Stimulated activated CD4-positive, alpha-beta T cell treated with anti-CD3 and anti-CD28 coated beads, Interleukin-12 subunit alpha, Interleukin-12 subunit beta, amount 100 ng/mL, for 4 hours (primary cell): ENCODE data around the gene NUDC.
A peak's percentile ranks its signal among the peaks of the same experiment; 100 is the strongest.
"Not testable (repeated sequence)": the region's sequence is repeated elsewhere in the genome, so short reads cannot be mapped to it uniquely, and the experiment has no call there.

Experiments used
- DNase-seq: peaks from one replicate; pipeline ENCODE4 v3.0.0-alpha.2; 2020

The NUDC gene

DNA sequence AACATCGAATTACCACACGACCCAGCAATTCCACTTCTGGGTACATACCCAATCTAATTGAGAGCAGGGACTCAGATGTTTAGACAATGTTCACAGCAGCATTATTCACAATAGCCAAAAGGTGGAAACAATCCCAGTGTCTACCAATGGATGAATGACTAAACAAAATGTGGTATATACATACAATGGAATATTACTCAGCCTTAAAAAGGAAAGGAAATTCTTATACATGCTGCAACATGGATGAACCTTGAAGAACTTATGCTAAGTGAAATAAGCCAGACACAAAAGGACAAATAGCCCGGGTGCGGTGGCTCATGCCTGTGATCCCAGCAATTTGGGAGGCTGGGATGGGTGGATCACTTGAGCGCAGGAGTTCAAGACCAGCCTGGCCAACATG lies 31.8 kb downstream of the NUDC start:
- no peak for DNase-seq

DNA sequence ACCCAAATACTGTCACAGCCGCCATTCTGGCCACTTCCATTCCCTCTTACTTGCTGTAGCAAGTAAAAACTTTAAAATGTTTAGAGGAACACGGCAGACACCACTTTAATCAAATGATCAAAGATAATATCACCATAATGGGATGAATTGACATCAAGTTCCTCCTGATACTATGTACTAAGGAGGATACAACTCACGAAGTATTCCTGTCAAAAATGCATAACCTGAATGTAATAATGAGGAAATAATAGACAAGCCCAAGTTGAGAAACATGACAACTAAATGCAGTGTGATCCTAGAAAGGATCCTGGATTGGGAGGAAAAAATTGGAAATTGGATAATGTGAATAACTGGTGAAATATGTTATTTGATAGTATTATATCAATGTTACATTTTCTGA lies 34.8 kb downstream of the NUDC start:
- DNase-seq: no peak

DNA sequence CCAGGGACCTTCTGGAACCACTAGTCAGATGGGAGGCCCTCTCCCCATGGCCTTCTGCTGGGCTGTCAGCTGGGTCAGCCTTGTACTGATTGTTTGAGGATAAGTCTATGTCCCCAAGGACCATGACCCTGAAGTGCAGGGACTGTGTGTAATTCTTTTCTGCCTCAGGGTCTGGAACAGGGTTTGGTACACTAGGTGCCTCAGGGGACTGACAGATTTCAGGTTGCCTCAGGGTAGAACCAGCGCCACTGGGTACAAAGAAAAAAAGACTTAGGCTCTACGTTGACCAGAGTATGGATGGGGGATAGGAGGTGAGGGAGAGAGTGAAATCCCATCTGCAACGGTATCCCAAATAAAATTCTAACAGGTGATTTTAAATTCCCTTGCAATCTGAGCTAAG lies 35.8 kb downstream of the NUDC start:
- no peak for DNase-seq

DNA sequence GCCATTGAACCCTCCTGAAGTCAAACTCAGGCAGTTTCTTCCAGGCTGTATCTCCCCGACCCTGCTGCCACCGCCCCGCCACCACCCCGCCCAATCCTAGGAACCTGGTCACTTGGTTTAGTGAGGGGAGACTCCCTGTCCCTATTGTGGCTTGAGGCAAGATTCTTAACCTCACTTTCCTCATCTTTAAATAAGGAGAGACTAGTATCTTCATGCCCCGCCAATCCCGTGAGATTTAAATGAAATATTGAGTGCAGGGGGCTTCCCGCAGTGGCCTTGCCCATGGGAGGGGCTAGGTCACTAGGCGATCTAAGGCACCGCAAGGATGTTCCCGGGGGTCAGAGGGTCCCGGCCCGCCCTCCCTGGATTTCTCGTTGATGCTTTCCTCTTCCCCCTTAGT lies 37.7 kb downstream of the NUDC start:
- DNase-seq: no peak

DNA sequence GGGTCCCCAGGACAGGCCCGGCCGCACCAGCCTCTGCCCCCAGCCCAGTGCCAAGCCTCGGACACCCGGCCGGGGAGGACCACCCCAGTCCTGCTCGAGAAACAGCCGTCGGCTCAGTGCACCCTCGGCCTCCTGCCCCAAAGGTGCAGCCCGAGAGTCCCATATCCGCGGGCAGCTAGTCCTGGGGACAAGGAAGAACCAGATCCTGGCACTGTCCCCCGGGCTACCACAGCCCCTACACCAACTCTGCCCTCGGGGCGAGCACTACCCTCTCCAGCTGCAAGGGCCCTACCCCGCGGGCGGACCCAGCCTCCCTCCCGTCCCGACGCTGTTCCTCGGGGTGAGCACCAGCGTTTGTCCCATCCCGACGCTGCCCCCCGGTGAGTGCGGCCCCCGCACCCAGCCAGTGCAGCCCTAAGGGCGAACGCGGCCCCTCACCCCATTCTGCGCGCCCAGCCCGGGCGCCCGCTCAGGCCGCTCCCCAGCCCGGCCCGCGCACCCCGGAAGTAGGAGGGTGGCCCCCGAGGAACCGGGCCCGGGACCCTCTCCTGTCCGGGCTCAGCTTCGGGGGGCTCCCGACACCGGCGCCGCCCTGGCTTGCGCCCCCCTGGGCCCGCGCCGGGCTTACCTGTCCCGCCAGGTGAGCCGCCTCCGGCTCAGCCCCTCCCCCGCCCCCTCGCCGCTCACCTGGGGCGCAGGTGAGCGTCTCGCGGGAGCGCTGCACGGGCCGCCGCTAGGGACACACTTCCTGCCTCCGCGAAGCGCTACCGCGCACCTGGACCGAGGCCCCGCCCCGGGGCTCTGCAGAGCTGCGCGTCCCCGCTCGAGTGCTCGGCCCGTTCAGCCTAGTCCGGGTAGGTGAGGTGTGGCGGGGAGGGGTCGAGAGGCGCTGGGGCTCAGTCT lies 38.4 kb downstream of the NUDC start, which contains the start of gene KDF1:
Gene KDF1, minus strand, starts transcription at position 747 of the 903 bp plus-strand sequence. CDS start 8,088 bp downstream, outside the sequence.
- peak; percentile 35 for DNase-seq

DNA sequence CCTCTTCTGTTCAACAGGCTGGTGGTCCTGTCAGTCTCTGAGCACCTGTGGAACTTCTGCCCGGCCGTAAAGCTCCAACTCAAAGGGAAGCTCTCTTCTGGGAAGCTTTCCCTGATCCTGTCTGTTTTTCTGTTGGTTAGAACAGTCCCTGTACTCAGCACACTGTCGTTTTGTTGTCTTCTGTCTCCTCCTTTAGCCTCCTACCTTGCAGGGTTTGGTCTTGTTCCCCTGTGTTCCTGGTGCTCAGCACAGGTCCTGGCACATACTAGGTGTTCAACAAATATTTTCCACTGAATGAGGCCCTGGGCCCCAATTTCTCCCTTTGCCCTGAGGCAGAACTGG lies 39.1 kb downstream of the NUDC start:
- no peak for DNase-seq

DNA sequence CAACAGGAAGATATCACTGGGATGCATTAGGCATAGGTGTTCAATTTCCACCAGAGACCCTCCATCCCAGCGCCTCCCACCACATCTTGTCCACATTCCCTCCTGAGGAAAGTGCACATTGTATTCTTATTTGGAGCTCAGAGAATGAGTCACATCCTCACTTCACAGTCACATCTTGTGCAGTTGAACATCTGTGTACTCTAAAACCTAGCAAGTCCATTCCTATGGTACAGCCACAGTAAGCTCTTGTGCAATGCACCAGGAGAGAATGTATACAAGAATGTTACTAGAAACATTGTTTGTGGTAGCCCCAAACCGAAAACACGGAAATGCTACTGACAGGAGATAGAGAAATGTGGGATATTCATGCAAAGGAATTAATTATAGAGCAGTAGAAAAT lies 40.3 kb downstream of the NUDC start:
- no peak for DNase-seq

DNA sequence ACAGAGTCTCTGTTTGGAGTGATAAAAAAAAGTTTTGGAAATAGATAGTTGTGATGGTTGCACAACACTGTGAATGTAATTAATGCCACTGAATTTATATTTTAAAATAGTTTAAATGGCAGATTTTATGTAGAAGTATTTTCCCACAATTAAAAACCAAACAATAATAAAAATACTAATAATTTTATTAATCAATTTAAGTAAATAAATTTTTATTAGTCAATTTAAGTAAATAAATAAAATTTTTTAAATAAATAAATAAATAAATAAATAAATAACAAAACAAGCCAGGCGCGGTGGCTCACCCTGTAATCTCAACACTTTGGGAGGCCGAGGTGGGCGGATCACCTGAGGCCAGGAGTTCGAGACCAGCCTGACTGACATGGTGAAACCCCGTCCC lies 43.7 kb downstream of the NUDC start:
- no peak for DNase-seq

DNA sequence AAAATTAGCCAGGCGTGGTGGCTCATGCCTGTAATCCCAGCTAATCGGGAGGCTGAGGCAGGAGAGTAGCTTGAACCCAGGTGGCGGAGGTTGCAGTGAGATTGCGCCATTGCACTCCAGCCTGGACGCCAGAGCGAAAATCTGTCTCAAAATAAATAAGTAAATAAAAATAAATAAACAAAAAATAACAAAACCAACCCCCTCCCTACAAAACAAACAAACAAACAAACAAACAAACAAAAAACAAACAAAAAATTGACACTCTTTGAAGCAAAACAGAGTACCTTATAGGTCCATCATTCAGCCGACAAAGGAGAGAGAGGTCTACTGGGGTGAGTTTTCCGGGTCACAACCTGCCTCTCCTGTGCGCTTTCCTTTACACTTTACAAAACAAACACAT lies 44.1 kb downstream of the NUDC start:
- no peak for DNase-seq

DNA sequence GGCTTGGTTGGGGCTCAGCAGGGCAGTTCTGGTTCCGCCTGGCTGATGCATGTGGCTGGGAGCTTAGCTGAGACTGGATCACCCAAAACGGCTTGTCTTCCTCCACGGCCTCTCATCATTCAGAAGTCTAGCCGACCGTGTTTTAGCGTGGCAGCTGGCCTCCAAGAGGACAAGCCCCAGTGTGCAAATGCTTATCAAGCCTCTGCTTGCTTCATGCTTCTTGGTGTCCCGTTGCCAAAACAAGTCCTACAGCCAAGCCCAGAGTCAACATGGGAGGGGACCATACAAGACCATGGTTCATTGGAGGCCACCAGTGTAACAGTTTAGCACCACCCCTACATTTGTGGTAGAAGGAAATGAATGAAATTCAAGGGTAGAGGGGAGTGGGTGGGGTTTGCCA lies 49.3 kb downstream of the NUDC start:
- DNase-seq: no peak

DNA sequence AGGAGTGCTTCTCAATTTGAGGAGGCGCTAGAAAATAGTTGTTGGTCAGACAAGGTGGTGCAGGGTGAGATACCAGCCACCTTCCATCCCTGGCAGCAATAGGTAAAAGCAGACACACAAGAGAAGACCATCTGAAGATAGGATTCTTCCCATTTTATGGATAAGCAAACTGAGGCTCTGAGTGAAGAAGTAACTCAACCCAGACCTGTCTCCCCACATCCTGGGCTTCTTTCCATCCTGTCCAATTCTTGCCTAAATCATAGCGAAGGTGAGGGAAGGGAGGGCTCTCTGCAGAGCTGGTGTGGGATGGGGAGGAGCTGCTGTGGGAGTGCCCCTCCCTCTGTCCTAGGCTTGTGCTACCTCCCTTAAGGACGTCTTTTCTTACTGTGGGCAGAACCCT lies 50.0 kb downstream of the NUDC start:
- no peak for DNase-seq

DNA sequence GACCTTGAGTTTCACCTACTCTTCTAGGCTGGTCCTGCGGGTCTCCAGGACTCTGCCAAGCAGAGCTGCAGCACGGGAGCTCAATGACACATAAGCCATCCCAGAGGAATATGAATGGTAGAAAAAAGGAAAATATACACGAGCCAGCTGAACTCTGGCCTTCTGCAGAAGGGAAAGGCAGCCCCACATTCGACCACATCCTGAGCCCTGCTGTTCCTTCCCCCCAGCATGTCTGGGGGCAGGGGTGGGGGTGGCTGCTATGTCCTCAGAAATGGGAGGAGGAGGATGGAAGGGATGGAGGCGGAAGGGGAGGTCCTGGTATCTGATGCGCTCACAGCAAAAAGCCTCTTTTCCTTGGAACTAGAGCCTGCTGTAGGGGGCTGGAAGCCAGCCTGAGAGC lies 50.8 kb downstream of the NUDC start:
- no peak for DNase-seq

DNA sequence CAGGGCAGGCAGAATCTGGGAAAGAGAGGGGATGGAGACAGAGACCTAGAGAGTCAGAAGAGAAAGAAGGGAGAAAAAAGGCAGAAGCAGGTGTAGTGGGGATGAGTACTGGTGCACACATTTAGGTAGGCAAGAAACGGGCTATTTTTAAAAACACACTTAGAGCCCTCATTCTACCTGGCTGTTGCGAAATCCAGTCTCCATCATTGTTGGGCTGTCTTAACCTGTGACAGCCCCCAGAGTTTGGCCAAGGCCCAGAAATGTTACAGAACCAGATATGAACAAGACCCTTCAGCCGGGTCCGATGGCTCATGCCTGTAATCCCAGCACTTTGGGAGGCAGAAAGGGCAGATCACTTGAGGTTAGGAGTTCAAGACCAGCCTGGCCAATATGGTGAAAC lies 51.3 kb downstream of the NUDC start:
- DNase-seq: no peak

DNA sequence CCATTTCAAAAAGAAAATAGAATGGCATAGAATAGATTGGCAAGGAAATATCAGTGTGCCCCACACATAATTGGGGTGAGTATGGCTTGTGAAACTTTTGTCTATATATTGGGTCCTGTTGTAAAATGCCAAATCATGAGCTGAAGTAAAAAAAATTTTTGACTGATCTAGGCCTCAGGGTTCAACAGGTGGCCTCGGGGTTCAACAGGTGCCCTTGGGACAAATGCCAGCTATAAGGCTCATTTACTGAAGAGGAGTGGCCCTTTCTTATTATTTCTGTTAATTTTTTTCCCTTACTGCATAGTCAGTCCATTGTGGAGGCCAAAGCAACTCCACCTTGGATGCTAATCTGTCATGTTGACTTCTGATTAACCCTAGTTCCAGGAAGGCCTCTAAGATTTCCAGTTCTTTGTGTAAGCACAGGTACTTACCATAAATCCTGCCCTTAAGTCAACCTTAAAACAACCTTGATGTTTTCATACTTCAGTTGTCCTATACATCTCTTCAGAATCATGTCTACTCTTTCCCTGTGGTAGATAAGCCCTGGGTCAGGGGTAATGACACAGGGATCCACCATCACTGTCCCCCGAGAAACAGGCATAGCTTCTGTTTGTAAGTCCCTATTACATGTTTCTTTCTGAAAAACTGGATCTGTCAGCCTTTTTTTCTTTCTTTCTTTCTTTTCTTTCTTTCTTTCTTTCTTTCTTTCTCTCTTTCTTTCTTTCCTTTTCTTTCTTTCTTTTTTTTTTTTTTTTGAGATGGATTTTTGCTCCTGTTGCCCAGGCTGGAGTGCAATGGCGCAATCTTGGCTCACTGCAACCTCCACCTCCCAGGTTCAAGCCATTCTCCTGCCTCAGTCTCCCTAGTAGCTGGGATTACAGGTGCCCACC lies 55.3 kb downstream of the NUDC start:
- DNase-seq: no peak

DNA sequence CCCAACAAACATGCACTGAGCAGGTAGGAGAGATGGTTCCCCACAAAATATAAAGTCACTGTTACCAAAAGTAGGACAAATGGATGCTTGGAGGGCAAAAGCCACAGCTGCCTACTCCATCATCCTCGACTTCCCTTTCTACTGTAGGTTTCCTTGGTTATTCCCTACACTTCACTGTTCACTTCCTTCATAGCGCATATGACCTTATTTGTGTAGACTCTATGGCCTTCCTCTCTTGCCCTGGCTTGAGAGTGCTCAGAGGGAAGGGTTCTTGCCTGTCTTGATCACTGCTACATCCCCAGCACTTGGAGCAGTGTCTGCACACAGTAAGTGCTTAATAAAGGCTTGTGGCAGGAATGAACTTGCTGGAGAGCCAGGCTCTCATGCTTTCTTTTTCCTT lies 57.4 kb downstream of the NUDC start:
- no peak for DNase-seq

DNA sequence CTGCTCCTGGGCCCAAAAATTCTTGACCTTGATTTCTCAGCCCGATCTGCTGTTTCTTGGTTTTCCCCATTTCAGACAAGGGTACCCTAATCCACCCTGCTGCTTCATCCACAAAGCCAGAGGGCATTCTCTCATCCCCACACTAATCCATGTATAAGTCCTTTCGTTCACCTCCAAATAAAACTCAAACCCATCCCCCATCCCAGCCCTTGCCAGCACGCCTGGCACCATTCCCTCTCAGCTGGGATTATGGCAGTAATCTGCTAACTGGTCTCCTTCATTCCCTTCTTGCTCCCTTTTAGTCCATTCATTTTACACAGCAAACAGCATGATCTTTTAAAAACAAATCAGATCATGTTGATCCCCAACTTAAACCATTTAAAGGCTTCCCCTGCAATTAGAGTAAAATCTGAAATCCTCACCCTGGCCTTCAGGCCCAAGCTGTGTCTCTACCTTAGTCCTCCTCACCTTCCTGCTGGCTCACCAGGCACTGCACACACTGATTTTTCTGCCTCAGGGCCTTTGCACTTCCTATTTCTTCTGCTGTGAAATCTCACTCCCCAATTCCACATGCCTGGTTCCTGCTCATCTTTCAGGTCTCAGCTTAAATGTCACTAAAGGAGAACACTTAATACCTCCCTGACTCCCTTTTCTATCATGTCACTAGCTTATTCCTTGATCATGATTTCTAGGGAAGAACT lies 59.8 kb downstream of the NUDC start:
- no peak for DNase-seq

DNA sequence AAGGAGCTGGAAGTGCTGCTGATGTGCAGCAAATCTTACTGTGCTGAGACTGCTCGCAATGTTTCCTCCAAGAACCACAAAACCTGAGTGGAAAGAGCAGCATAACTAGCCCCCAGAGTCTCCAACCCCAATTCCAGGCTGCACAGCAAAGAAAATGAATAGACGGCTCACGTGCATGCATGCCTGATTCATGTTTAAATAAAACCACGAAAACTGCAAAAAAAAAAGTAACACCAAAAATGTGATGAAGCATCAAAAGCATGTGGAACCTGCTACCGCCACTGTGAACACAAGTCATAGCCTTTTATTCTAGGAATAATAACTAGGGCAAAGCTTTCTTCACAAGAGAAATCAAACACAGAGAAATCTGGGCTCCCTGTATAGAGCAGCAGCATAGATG lies 62.3 kb downstream of the NUDC start:
- DNase-seq: no peak

DNA sequence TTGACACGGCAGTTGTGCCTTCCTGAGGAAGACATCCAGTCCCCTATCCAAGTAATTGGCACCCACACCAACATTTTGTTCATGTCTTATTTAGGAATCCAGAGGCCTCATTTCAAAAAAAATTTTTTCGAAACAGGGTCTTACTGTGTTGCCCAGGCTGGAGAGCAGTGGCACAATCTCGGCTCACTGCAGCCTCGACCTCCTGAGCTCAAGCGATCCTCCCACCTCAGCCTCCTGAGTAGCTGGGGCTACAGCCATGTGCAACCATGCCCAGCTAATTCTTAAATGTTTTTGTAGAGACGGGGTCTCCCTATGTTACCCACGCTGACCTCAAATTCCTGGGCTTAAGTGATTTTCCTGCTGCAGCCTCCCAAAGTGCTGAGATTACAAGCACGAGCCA lies 62.7 kb downstream of the NUDC start:
- no peak for DNase-seq

DNA sequence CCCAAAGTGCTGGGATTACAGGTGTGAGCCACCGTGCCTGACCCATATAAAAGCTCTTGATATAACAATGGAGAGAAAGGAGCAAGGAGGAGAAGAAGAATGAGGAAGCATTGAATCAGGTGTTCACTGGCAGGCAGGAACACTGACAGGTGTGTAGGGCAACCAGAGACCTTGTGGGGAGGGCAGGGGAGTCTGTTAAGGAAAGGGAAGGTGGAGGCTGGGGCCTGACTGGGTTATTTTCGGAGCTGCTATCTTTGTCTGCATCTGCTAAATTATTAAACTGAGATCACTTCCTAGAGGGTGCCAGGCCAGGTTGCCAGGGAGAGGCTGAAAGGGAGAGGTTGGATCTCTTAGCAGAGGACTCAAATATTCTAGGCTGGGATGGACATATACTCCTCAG lies 65.1 kb downstream of the NUDC start:
- no peak for DNase-seq

DNA sequence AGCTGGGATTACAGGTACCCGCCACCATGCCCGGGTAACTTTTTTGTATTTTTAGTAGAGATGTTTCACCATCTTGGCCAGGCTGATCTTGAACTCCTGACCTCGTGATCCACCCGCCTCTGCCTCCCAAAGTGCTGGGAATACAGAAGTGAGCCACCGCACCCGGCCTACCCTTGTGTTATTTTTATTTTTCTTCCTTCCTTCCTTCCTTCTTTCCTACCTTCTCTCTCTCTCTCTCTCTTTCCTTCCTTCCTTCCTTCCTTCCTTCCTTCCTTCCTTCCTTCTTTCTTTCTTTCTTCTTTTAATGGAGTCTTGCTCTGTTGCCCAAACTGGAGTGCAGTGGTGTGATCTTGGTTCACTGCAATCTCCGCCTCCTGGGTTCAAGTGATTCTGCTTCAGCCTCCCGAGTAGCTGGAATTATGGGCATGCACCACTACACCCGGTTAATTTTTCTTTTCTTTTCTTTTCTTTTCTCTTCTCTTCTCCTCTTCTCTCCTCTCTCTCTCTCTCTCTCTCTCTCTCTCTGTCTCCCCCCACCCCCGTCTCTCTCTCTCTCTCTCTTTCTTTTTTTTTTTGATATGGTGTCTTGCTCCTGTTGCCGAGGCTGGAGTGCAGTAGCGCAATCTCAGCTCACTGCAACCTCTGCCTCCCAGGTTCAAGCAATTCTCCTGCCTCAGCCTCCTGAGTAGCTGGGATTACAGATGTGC lies 68.0 kb downstream of the NUDC start:
- DNase-seq: not testable (repeated sequence)

DNA sequence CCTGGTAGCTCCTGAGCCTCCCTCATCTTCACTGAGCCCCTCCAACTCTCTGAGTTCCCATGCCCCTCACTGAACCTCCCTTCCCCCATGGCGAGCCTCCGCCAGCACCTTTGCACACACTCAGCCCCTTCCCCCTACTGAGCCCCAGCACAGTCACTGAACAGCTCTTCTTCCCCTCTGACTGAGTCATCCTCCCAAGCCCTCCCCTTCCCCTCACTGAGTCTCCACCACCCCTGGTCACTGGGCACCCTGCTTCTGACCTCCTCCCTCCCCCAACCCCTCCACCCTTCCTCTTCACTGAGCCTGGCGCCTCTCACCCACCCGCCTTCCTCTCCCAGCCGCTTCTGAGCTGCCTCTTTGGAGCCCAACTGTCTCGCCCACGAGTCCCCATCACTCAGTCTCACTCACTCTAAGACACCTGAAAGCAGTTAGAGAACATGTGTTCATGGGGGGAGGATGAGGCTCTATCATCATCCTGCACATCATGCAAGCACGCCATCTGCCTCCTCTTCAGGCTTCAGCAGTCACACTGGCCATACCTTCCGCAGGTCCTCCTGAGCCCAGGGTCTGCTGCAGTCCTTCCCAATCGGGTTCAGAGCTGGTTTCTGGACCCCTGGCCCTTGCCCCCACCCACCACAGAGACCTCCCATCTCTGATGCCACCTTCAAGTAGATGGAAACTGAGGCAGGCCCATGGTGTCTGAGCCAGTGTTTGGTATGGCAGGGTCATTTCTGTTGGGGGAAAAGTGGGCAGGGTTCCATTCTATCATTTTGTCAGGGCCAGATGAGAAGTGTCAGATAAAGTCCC lies 70.0 kb downstream of the NUDC start:
- peak; percentile 2 for DNase-seq
